IMR-90 (cell line): ENCODE data around the gene GPC6. TPM values are rescaled to one million over a fixed set of nuclear protein-coding genes. Genes with fewer than 3 reads are reported as not detected.

ENCODE experiments used
- ATAC-seq: fragments of 200-7000 bp; cut with Tn5 transposase; 2 replicates; pipeline ENCODE4 v1.9.1; 2020; ENCODE audit warnings: low read depth, mild to moderate bottlenecking, moderate library complexity
- BruUV-seq: library from RNA; stranded (reverse); fragments of 400-500 nt; replicated peaks from 2 replicates; lab custom pipeline; 2021; lab: Mats Ljungman, UMichigan
- CTCF ChIA-PET: fragments of 300-600 bp; formaldehyde crosslinking; extraction: SDS; loops from one replicate; lab custom pipeline; 2021; ENCODE audit warnings: antibody characterized with exemption; lab: Yijun Ruan, JAX
- POLR2A ChIA-PET: fragments of 300-600 bp; sonication (Branson Sonifier 250); formaldehyde crosslinking; loops from one replicate; lab custom pipeline; 2022; ENCODE audit warnings: antibody characterized with exemption; ENCODE audit not compliant: unreplicated experiment; lab: Charles Lee
- DNase-seq: peaks from one replicate; pipeline ENCODE4 v3.0.0; 2013
- H2AFZ ChIP-seq: replicated peaks from 2 replicates; pipeline ENCODE3; 2013; ENCODE audit warnings: low read length, mild to moderate bottlenecking; ENCODE audit not compliant: poor library complexity
- H2AK5ac ChIP-seq: 2 replicates; pipeline ENCODE4 v1.6.1; 2013; ENCODE audit warnings: low read depth, low read length, inconsistent platforms
- H2AK9ac ChIP-seq: replicated peaks from 2 replicates; pipeline ENCODE3; 2013; ENCODE audit warnings: mild to moderate bottlenecking, low read depth, low read length, moderate library complexity; ENCODE audit not compliant: poor library complexity
- H2BK120ac ChIP-seq: 2 replicates; pipeline ENCODE4 v1.6.1; 2013; ENCODE audit warnings: low read depth, low read length, inconsistent platforms
- H2BK15ac ChIP-seq: 3 replicates; pipeline ENCODE4 v1.6.1; 2013; ENCODE audit warnings: low read depth, low read length, inconsistent platforms
- H2BK20ac ChIP-seq: 2 replicates; pipeline ENCODE4 v1.6.1; 2013; ENCODE audit warnings: low read depth, mild to moderate bottlenecking, inconsistent platforms, low read length, moderate library complexity
- H2BK5ac ChIP-seq: 2 replicates; pipeline ENCODE4 v1.6.1; 2013; ENCODE audit warnings: mild to moderate bottlenecking, low read depth, low read length, inconsistent platforms; ENCODE audit not compliant: poor library complexity, severe bottlenecking
- H3K14ac ChIP-seq: replicated peaks from 2 replicates; pipeline ENCODE4 v1.6.1; 2013; ENCODE audit warnings: low read depth, low read length, inconsistent platforms
- H3K18ac ChIP-seq: 2 replicates; pipeline ENCODE4 v1.6.1; 2013; ENCODE audit warnings: low read depth, low read length, control low read depth
- H3K23ac ChIP-seq: 2 replicates; pipeline ENCODE4 v1.6.1; 2013; ENCODE audit warnings: low read depth, low read length, inconsistent platforms
- H3K27ac ChIP-seq: 2 replicates; pipeline ENCODE4 v1.5.1; 2013; ENCODE audit warnings: mild to moderate bottlenecking, control low read depth, low read length; ENCODE audit not compliant: insufficient read depth
- H3K27me3 ChIP-seq: 2 replicates; pipeline ENCODE4 v1.6.1; 2013; ENCODE audit warnings: low read length; ENCODE audit not compliant: control insufficient read depth, insufficient read depth
- H3K36me3 ChIP-seq: 2 replicates; pipeline ENCODE4 v1.6.1; 2013; ENCODE audit warnings: low read length, mixed read lengths; ENCODE audit not compliant: control insufficient read depth, insufficient read depth
- H3K4ac ChIP-seq: 2 replicates; pipeline ENCODE4 v1.6.1; 2013; ENCODE audit warnings: low read depth, low read length, inconsistent platforms
- H3K4me1 ChIP-seq: 2 replicates; pipeline ENCODE4 v1.6.1; 2013; ENCODE audit warnings: low read length, mixed read lengths; ENCODE audit not compliant: control insufficient read depth, insufficient read depth
- H3K4me2 ChIP-seq: 2 replicates; pipeline ENCODE4 v1.6.1; 2013; ENCODE audit warnings: low read depth, mild to moderate bottlenecking, control low read depth, low read length, moderate library complexity
- H3K4me3 ChIP-seq: 2 replicates; pipeline ENCODE4 v1.5.1; 2013; ENCODE audit warnings: low read depth, mild to moderate bottlenecking, control low read depth, low read length, moderate library complexity; ENCODE audit not compliant: insufficient read depth
- H3K56ac ChIP-seq: 2 replicates; pipeline ENCODE4 v1.6.1; 2013; ENCODE audit warnings: low read length, inconsistent platforms; ENCODE audit not compliant: insufficient read depth; ENCODE audit errors: extremely low read depth
- H3K79me1 ChIP-seq, 2 experiments: 2 replicates each; pipeline ENCODE4 v1.6.1; 2013; ENCODE audit warnings: low read length in 2 of 2, inconsistent platforms in 1 of 2, low read depth in 1 of 2
- H3K9ac ChIP-seq: 2 replicates; pipeline ENCODE4 v1.6.1; 2013; ENCODE audit warnings: low read depth, low read length, control low read depth
- H3K9me1 ChIP-seq: 2 replicates; pipeline ENCODE4 v1.6.1; 2013; ENCODE audit warnings: low read length, inconsistent platforms; ENCODE audit not compliant: insufficient read depth
- H3K9me3 ChIP-seq: 2 replicates; pipeline ENCODE4 v1.6.1; 2013; ENCODE audit warnings: low read length; ENCODE audit not compliant: control insufficient read depth, insufficient read depth
- H4K20me1 ChIP-seq: 2 replicates; pipeline ENCODE4 v1.6.1; 2013; ENCODE audit warnings: low read length, inconsistent platforms; ENCODE audit not compliant: insufficient read depth
- H4K5ac ChIP-seq: 2 replicates; pipeline ENCODE4 v1.6.1; 2013; ENCODE audit warnings: mild to moderate bottlenecking, low read depth, low read length, control low read depth
- H4K8ac ChIP-seq, 2 experiments: 2 replicates each; pipeline ENCODE4 v1.6.1; 2013; ENCODE audit warnings: low read depth in 2 of 2, low read length in 2 of 2, control low read depth in 1 of 2, inconsistent platforms in 1 of 2
- H4K91ac ChIP-seq: 2 replicates; pipeline ENCODE4 v1.6.1; 2013; ENCODE audit warnings: low read depth, low read length, inconsistent platforms; ENCODE audit not compliant: insufficient read depth
- BHLHE40 ChIP-seq: fragments of 150-350 bp; IDR thresholded peaks from 2 replicates; pipeline ENCODE4 v1.6.1; 2016; ENCODE audit warnings: mild to moderate bottlenecking, low read depth, low read length
- CEBPB ChIP-seq: IDR thresholded peaks from 2 replicates; pipeline ENCODE4 v1.6.1; 2012; ENCODE audit warnings: low read depth, low read length, improper control_type of control experiment
- CHD1 ChIP-seq: IDR thresholded peaks from 2 replicates; pipeline ENCODE4 v1.6.1; 2012; ENCODE audit warnings: low read depth, low read length, improper control_type of control experiment
- CTCF ChIP-seq: conservative IDR thresholded peaks from 2 replicates; pipeline ENCODE4 v1.5.1; 2012; ENCODE audit warnings: mild to moderate bottlenecking, low read depth, low read length, improper control_type of control experiment
- FOS ChIP-seq: fragments of 150-350 bp; IDR thresholded peaks from 2 replicates; pipeline ENCODE4 v1.6.1; 2016; ENCODE audit warnings: low read depth, low read length
- MXI1 ChIP-seq: IDR thresholded peaks from 2 replicates; pipeline ENCODE4 v1.6.1; 2012; ENCODE audit warnings: low read depth, mild to moderate bottlenecking, low read length, moderate library complexity, borderline replicate concordance
- NFE2L2 ChIP-seq: fragments of 150-350 bp; IDR thresholded peaks from 2 replicates; pipeline ENCODE4 v1.6.1; 2016; ENCODE audit warnings: low read depth, mild to moderate bottlenecking, low read length
- RAD21 ChIP-seq: IDR thresholded peaks from 2 replicates; pipeline ENCODE4 v1.6.1; 2012; ENCODE audit warnings: low read length, improper control_type of control experiment
- RFX5 ChIP-seq: IDR thresholded peaks from 2 replicates; pipeline ENCODE4 v1.8.0; 2012; ENCODE audit warnings: low read depth, mild to moderate bottlenecking, low read length, moderate library complexity
- WGBS, 2 experiments: methylation state at CpG; one replicate each; pipeline versions ENCODE4 v1.1.5 to v1.1.7; 2013; ENCODE audit warnings: missing lambda C conversion rate in 2 of 2; ENCODE audit not compliant: insufficient read length in 1 of 2; ENCODE audit errors: extremely low coverage in 2 of 2; 5-methylcytosine and 5-hydroxymethylcytosine counted together
- dilution Hi-C: fragments of 300-500 bp; cut with HindIII; formaldehyde crosslinking; loops from one replicate; pipeline ENCODE4 v1.14.3; 2018; ENCODE audit warnings: low sequenced_read_pairs; ENCODE audit not compliant: unreplicated experiment
- in situ Hi-C: fragments of 300-500 bp; cut with MboI; formaldehyde crosslinking; loops from 3 replicates; pipeline ENCODE4 v1.14.3; 2019; ENCODE audit warnings: low sequenced_read_pairs, inconsistent platforms, mixed read lengths
- intact Hi-C: fragments of 100-400 bp; cut with micrococcal nuclease; formaldehyde crosslinking; loops from 2 replicates; pipeline ENCODE4 v1.10.0; 2022
- polyA plus RNA-seq, 3 experiments: library from polyadenylated mRNA; depleted of rRNA; stranded (reverse); fragments of >200 nt; gene quantifications; 2 replicates each; pipeline ENCODE4 v1.2.3, GENCODE V29; 2012; ENCODE audit warnings: low replicate concordance in 1 of 3
- total RNA-seq: library from RNA; depleted of rRNA; stranded (reverse); fragments of >200 nt; gene quantifications from 2 replicates; pipeline ENCODE4 v1.2.3, GENCODE V29; 2012

GPC6 gene
- total and polyA plus RNA-seq, 2 of the 4 experiments (the other 2 are of a cell fraction), result 14.9 to 39.4 TPM

- intact Hi-C loops, result no loop called here
Measured at GRCh38 chr13:94178625-94179244, 952.1 kb downstream of the GPC6 start.

More at GRCh38 chr13:94178625-94179244, 952.1 kb downstream of the GPC6 start:
- Histone ChIP-seq H2BK15ac (no peak overlapping the region), H3K18ac (no peak overlapping the region), H3K4me1 (no peaks in the 10 kb centered on the region), H3K9me1 (no peaks in the 10 kb centered on the region; the same call in 1 of the 2 replicates), H4K91ac (no peak overlapping the region), H3K4ac (no peak overlapping the region), H4K5ac (no peak overlapping the region), H3K79me1 (no peaks in the 10 kb centered on the region), H2BK20ac (no peak overlapping the region), H3K23ac (no peak overlapping the region), H3K4me2 (no peak overlapping the region), H3K27ac (no peak overlapping the region), H2BK5ac (no peak overlapping the region), H3K9ac (no peak overlapping the region), H3K9me3 (no peaks in the 10 kb centered on the region), H3K56ac (no peak overlapping the region), H2AFZ (no peak overlapping the region), H3K4me3 (no peak overlapping the region), H2BK120ac (no peak overlapping the region), H2AK5ac (no peak overlapping the region), H3K36me3 (no peaks in the 10 kb centered on the region), H4K20me1 (no peaks in the 10 kb centered on the region), H4K8ac (no peak overlapping the region), H3K27me3 (no peaks in the 10 kb centered on the region), H3K14ac (no peak overlapping the region), H2AK9ac (no peak overlapping the region)
- CTCF ChIA-PET, result no interaction called here
- in situ Hi-C loops, result no loop called here
- dilution Hi-C loops, result no loop called here
- POLR2A ChIA-PET, result interaction anchor here (0.5 kb wide), 1 partner anchor 506 kb away, joined by 5 read pairs; no protein-coding TSS in a partner anchor
- peak; percentile 65 for ATAC-seq
- WGBS, 2 experiments, result 70% methylated on average over 2 of the region's 5 CpGs; no CpG with 5 or more reads in 1 of the 2 experiments
- peak; percentile 37 for DNase-seq
- TF ChIP-seq RAD21 (no peak), FOS (no peak), BHLHE40 (no peak), CTCF (no peak), RFX5 (no peak), CEBPB (no peak), NFE2L2 (no peak), MXI1 (no peak), CHD1 (no peak)
- BruUV-seq, result no TSS peak
